GM21528 (cell line): ENCODE measurements around the gene AGTPBP1.
A peak's percentile ranks its signal among the peaks of the same experiment; 100 is the strongest.
"Not testable (repeated sequence)": the region's sequence is repeated elsewhere in the genome, so short reads cannot be mapped to it uniquely, and the experiment has no call there.

Experiments used
- ATAC-seq: cut with Tn5 transposase; IDR thresholded peaks from one replicate; pipeline ENCODE4 v1.9.1; 2021; ENCODE audit warnings: mild to moderate bottlenecking, moderate library complexity; ENCODE audit not compliant: unreplicated experiment, low FRiP score

AGTPBP1 gene

GRCh38 chr9:85726737-85727136 is 15.0 kb downstream of the AGTPBP1 start:
- ATAC-seq = no peak

- no peak for ATAC-seq
Measured at GRCh38 chr9:85723215-85723614, 18.5 kb downstream of the AGTPBP1 start.

DNA sequence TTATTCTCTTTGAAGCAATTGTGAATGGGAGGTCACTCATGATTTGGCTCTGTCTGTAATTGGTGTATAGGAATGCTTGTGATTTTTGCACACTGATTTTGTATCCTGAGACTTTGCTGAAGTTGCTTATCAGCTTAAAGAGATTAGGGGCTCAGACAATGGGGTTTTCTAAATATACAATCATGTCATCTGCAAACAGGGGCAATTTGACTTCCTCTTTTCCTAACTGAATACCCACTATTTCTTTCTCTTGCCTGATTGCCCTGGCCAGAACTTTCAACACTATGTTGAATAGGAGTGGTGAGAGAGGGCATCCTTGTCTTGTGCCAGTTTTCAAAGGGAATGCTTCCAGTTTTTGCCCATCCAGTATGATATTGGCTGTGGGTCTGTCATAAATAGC is 22.3 kb downstream of the AGTPBP1 start:
- not testable (repeated sequence) for ATAC-seq

GRCh38 chr9:85717818-85718217 is 23.9 kb downstream of the AGTPBP1 start:
- ATAC-seq = not testable (repeated sequence)

GRCh38 chr9:85717220-85717619 is 24.5 kb downstream of the AGTPBP1 start:
- no peak for ATAC-seq

- peak; percentile 80 for ATAC-seq
Measured at GRCh38 chr9:85716031-85716877, 25.5 kb downstream of the AGTPBP1 start.

- no peak for ATAC-seq
Measured at GRCh38 chr9:85715587-85715986, 26.2 kb downstream of the AGTPBP1 start.

GRCh38 chr9:85713897-85714296 is 27.9 kb downstream of the AGTPBP1 start:
- no peak for ATAC-seq

DNA sequence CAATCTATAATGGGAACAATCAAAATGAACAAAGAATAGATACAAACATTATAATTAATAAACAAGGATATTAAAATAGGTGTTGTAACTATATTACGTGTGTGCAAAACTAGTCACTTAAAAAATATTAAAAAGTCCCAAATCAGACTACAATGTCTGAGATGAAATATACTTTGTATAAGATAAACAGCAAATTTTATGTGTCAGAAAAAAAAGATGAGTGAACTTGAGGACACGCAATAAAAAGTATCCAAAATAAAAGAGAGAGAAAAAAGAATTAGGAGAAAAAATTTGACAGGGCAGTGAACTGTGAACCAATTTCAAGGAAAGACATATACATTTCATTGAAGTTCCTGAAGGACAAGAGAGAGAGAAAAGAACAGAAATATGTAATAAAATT is 37.0 kb downstream of the AGTPBP1 start:
- ATAC-seq = no peak

DNA sequence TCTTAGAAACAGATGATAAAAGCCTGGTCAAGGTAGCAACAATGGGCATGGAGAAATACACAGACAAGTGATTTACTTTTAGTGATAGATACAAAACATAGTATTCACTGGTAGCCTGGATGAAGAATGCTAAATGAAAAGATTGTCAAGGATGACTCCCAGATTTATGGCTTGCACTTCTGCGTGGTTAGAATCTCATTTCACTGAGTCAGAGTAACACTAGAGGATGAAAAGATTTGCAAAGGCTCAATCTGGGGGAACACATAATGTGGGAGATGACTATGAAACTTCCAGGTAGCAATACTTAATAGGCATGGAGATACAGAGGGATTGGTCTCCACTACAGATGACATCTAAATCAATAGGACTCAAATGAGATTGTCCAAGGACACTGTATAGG is 38.4 kb downstream of the AGTPBP1 start:
- ATAC-seq = no peak

GRCh38 chr9:85702726-85703289 is 38.9 kb downstream of the AGTPBP1 start:
- ATAC-seq = no peak

DNA sequence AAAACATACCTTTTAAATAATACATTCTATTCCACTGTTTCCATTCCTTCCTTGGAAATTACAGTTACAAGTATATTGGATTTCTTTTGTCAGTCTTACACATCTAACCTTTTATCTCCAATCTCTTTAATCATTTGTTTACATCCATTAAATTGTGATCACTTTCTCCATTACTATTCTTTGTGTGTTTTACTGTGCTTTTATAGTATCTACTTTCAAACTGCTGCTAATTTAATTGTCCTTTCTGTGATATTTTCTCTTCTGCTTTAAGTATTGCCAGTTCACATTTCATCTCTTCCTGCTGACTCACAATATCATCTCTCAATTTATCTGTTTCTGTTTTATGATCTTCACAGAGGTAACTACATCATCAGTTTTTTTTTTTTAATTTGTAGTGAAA is 39.6 kb downstream of the AGTPBP1 start:
- no peak for ATAC-seq

- no peak for ATAC-seq
Measured at GRCh38 chr9:85700330-85700729, 41.4 kb downstream of the AGTPBP1 start.

DNA sequence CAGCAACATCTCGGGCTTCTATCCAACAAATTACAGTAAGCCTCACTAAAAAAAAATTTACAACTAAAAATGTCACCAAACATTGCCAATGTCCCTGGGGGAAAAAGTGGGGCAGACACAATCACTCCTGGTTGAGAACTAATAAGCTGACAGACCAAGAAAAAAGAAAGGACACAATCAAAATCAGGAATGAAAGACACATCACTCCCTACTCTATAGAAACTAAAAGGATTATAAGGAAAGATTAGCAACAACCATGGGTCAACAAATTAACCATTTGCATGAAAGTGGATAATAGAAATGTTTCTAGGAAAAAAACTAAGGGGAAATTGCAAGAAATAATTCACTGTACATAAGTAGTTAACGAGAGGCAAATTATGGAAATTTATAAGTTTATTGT is 53.4 kb downstream of the AGTPBP1 start:
- no peak for ATAC-seq

DNA sequence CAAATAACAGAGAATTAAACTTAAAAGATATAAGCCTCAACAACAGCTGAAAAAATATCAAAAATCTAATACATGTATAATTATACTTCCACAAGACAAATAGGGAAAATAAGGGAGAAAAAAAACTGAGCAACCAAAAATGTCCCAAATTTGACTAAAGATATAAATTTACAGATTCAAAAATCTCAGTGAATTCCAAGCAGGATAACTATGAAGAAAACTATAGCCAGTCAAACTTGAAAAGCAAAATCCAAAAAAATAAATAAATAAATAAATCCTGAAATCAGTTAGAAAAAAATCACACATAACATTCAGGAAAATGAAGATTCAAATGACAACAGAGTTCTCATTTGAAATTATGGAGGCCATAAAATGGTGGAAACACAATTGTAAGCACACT is 56.7 kb downstream of the AGTPBP1 start:
- no peak for ATAC-seq

DNA sequence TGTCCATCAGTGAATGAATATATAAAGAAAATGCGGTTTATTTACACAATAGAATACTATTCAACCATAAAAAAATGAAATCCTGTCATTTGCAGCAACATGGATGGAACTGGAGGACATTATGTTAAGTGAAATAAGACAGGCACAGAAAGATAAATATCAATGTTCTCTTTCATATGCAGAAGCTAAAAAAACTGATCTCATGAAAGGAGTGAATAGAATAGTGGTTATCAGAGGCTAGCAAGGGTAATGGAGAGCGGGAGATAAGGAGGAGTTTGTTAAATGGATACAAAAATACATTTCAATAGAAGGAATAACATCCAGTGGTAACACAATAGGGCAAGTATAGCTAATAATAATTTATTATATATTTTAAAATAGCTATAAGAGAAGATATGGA is 65.0 kb downstream of the AGTPBP1 start:
- ATAC-seq = no peak

DNA sequence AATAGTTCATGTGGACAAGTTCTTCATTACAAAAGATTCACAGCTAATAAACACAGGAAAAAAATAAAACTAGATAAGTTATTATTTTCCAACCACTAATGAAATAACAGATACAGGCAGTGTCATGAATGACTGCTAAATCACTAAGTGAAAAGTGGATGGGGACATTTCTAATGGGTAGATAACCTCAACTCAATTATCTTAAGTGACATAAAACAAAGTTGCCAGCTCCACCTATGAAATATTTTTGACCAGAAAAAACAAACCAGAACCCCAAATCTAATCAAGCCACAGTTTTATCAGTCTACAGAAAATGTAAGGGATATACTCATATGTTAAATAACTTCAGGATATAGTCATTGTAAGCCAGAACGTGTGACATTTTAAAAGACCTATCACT is 74.4 kb downstream of the AGTPBP1 start:
- no peak for ATAC-seq

DNA sequence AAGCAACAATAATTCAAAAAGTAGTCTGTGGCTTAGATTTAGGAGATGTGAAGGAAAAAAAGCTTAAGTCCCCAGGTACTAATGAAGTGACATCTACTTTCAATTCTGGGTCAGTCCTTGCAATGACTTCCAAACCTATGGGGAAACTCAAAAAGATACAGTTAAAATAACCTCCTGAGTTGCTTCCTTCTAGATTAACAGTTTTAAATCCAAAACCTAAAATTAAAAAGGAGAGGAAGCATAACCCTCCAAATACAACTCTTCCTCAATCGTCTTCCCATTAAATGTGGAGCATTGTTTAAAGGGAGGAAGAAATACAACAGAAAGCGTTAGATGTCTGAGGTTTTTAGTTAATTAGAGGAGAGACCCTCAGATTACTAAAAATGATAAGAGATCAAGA is 75.7 kb downstream of the AGTPBP1 start:
- ATAC-seq = no peak

DNA sequence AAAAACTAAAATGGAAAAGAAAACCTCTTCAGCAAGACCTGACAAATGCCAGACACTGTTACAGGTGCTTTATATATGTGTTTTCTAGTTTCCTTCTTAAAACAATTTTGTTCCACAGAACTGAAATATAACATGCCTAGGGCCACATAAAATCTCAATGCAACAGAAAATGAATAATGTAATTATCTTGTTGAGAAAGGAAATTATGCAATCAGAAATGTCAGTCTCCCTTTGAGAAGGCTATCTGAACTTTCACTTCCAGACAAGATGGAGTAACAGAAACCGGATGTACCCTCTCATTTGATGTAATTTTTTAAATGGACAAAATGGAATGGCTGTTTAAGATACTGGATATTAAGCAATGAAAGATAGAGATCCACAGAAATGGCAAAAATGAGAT is 79.2 kb downstream of the AGTPBP1 start:
- ATAC-seq = no peak

DNA sequence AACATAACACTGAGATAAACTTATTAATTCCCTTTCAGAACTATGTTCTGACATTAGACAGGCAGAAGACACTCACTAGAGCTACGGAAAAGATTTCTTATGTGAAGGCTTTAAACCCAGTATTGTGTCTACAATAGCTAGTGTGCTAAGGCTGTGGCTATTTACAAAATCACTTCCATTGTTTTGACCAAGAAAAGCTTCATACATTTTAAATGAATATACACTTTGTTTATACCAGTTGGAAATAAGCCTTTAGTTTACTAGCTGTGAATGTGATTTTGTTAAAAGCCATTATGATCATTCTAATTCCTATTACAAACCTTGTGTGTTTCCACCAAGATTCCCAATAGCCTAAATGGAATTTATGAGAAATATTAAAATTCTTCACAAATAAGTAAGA is 83.0 kb downstream of the AGTPBP1 start:
- ATAC-seq = no peak

- no peak for ATAC-seq
Measured at GRCh38 chr9:85653153-85653552, 88.6 kb downstream of the AGTPBP1 start.

- peak; percentile 77 for ATAC-seq
Measured at GRCh38 chr9:85647571-85647970, 94.2 kb downstream of the AGTPBP1 start.
